Caki2 (cell line): ENCODE results near the gene ADGRA1. TPM values are rescaled to one million over a fixed set of nuclear protein-coding genes. Genes with fewer than 3 reads are reported as not detected.
"Not testable (repeated sequence)": the region's sequence is repeated elsewhere in the genome, so short reads cannot be mapped to it uniquely, and the experiment has no call there.

Experiments
- DNase-seq: peaks from one replicate; pipeline ENCODE4 v3.0.0-alpha.2; 2015; ENCODE audit warnings: low read depth
- in situ Hi-C: cut with HindIII; loops from 2 replicates; pipeline ENCODE4 v1.10.0; 2016; ENCODE audit warnings: low sequenced_read_pairs, low pct_unique_long_range_greater_than_20kb, mixed read lengths
- total RNA-seq: library from RNA; depleted of rRNA; stranded (reverse); fragments of >200 nt; shearing (Covaris generic); gene quantifications from 2 replicates; pipeline ENCODE4 v1.2.3, GENCODE V29; 2014; ENCODE audit warnings: low replicate concordance

Gene ADGRA1
- total RNA-seq, 1 experiment from 2014 or later = not detected

DNA sequence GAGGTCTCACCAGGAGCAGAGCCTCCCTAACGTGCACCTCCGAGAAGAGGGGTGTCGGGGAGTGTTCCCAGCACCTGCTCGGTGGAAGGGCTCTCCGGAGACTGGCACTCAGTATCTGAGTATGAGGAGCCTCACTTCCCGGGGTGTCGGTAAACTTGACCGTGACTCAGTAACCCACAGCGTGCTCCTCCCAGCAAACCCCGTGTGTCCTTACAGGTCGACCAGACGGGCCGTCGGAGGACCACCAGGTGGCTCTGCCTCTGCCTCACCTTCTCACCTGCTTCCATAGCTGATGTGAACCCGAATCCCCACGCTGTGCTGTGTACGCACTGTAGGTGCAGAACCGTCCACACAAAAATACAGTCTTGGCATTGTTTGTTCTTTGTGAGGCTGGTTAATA, 43.3 kb downstream of the ADGRA1 start:
- no peak for DNase-seq
- in situ Hi-C loops = no loop called here

DNA sequence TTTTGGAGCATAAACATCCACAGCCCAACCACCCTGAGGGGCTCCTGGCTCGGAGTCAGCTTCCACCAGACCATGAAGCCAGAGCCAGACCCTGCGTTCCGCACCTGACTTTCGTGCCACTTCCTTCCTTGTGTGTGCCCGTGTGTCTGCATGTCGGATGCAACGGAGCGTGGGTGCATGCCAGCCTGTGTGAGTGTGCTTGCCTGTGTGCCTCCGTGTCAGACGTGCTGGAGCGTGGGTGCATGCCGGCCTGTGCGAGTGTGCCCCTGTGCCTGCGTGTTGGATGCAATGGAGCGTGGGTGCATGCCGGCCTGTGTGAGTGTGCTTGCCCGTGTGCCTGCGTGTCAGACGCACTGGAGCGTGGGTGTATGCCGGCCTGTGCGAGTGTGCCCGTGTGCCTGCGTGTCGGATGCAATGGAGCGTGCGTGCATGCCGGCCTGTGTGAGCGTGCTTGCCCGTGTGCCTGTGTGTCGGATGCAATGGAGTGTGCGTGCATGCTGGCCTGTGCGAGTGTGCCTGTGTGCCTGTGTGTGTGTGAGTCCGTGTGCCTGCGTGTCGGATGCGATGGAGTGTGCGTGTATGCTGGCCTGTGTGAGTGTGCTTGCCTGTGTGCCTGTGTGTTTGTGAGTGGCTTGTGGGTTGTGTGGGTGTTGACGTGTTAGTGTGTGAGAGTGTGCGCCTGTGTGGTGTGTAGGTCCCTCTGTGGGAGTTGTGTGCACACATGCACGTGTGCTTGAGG, 44.2 kb downstream of the ADGRA1 start:
- in situ Hi-C loops = no loop called here
- no peak for DNase-seq

DNA sequence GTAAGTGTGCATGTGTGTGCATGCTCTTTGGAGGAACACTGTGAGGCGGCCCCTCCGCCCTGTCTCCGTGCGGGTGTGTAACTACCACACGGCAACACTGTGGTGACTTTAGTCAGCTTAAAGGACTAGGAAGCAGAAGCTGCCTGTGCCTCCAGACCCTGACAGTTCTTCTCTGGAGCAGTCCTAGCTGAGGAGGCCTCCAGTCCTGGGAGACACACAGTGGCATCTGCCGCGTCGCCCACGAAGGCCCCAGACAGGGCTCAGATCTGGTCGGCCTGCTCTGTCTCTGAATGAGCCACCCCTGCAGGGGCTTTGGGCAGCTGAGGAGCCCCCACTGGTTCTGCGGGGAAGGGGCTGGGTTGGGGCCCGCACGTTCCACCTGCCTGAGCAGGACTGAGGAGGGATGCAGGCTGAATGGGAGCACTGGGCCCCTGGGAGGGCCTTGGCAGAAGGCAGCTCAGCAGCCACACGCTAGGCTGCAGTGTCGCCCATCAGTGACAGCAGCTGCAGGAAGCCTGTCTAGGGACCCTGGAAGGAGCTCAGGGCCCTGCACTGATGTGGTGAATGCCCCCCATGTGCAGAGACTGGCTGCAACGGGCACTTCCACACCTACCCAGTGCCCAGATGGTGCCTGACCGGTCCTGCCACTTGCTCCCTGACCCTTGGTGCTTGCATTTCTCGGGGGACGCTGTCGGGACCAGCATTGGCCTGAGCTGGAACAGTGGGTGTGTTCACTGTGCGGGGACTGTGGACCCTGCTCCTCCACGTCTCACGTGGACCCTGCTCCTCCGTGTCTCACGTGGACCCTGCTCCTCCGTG, 45.0 kb downstream of the ADGRA1 start:
- in situ Hi-C loops = no loop called here
- DNase-seq = no peak

DNA sequence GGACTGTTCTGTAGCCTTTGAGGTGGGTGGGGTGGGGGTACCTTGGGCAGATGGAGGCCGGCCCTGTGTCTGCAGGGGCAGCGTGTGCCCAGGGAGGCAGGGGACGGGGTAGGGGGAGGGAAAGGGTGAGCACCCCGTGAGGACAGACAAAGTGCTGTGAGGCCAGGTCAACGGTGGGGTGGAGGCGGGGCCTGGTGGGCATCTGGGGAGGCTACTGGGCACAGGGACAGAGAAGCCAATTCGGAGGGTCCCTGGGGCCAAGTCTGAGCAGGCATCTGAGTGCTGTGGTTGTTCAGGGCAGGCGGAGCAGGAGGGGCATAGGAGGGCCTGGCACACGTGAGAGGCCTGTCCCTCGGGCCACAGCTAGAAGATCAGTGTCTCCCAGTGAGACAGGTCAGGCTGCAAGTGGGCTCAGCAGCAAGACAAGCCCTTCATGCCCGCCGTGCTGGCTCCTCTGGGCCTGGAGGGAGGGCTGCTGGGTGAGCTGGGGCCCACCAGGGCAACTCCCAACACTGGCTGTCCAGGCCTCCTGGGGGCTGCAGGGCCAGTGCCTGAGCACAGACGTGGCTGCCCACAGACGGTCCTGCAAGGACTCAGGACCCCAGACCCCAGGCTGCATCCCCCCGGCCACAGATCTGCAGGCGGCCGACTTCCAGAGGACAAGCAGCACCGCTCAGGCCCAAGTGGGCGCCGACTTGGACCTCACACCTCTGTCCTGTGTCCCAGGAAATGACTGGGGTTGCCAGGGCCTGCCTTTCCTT, 45.9 kb downstream of the ADGRA1 start:
- in situ Hi-C loops = no loop called here
- DNase-seq = no peak

DNA sequence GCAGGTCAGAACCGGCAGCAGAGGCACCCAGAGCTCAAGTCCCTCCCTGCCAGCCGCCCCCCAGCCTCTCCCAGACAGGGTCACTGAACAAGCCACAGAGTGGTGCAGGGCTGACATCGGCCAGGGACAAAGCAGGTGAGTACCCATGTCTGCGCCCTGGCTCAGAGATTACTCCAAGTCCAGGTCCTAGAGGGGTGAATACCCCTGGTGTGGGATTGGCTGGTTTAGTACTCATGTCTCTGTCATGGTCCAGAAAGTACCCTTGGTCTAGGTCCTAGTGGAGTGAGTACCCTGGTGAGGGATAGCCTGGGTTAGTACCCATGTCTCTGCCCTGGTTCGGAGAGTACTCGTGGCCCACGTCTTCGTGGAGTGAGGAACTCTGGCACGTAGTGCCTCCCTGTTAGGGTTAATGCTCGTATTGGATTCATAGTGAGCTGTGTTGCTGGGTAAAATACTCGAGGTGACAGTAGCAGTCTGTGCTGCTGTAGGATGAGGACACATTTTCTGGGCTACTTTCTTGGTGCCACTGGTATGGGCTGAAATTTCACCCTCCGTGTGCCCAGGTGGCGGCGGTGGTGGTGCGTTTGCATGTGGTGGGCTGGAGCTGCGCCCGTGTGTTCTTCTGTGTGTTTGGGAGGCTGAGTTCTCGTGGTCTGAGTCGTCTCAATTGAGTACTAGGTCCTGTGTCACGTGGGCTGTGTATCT, 46.8 kb downstream of the ADGRA1 start:
- in situ Hi-C loops = no loop called here
- DNase-seq = no peak

DNA sequence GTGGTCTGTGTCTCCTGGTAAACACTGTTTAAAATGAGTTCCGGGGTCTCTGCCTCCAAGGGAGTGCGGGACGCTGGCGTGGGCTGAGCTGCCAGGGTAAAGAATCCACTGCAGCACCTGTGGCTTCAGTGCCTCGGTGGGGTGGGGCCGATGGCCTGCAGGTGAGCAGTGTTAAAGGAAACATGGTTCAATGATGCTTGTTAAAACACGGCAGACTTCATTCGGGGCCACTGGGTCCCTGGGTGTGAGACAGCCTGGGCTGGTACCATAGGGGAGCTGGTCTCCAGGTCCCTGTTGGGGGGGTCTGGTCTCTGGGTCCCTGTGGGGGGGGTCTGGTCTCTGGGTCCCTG, 47.4 kb downstream of the ADGRA1 start:
- no peak for DNase-seq
- in situ Hi-C loops = no loop called here

DNA sequence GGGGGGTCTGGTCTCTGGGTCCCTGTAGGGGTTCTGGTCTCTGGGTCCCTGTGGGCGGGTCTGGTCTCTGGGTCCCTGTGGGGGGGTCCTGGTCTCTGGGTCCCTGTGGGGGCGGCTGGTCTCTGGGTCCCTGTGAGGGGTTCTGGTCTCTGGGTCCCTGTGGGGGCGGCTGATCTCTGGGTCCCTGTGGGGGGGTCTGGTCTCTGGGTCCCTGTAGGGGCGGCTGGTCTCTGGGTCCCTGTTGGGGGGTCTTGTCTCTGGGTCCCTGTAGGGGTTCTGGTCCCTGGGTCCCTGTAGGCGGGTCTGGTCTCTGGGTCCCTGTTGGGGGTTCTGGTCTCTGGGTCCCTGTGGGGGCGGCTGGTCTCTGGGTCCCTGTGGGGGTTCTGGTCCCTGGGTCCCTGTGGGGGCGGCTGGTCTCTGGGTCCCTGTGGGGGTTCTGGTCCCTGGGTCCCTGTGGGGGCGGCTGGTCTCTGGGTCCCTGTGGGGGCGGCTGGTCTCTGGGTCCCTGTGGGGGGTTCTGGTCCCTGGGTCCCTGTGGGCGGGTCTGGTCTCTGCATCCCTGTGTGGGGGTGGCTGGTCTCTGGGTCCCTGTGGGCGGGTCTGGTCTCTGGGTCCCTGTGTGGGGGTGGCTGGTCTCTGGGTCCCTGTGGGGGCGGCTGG, 49.9 kb downstream of the ADGRA1 start:
- in situ Hi-C loops, DNase-seq: not testable (repeated sequence)

DNA sequence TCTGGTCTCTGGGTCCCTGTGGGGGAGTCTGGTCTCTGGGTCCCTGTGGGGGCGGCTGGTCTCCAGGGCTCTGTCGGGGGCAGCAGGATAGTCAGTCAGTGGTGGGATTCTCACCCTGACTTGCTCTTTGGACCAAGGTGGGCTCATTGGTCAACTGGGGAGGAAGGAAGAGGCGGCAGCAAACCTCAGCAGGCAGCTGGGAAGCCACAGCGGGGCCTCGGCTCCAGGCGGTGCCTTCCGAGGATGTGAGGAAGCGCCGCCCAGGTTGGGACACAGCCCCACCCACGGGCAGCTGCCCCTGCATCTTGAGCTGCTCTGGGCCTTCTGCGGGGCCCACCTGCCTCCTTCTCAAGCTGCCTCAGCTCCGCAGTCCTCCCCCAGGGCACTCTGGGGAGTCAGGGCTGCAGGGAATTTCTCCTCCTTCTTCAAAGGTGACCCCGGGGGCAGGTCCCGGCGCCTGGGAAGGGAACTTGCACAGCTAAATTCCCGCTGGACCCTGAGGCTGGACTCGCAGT, 51.9 kb downstream of the ADGRA1 start:
- in situ Hi-C loops = no loop called here
- DNase-seq = no peak

DNA sequence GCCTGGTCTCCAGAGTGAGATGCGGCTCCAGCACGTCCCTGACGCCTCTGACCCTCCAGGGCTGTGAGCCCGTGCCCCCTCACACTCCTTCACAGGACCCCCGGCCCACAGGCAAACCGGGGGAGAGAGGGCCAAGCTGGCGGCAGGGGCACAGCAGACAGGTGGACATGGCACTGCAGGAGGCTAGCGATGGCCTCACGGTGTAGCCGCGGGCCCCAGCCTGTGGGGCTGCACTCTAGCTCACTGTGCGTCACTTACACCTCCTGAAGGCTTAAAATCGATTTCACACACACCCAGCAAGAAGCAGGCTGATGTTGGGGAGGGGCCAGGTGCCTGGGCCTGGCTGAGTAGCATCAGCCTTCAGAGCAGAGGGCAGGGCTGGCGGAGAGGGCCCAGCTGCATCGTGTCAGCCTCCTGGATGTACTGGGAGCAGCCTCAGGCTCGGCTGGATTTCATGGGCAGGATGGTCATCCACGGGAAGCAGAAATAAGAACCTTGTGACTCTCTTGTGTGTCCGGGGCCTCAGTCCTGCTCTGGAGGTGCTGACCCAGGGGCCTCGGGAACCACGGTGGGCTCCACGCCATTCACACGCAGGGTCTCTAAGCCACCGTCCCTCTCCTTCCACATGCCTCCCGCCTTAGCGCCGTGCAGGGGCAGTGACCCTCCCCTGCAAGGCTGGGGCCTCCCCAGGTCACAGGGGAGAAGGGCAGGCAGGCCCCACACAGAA, 52.9 kb downstream of the ADGRA1 start:
- in situ Hi-C loops = no loop called here
- no peak for DNase-seq

DNA sequence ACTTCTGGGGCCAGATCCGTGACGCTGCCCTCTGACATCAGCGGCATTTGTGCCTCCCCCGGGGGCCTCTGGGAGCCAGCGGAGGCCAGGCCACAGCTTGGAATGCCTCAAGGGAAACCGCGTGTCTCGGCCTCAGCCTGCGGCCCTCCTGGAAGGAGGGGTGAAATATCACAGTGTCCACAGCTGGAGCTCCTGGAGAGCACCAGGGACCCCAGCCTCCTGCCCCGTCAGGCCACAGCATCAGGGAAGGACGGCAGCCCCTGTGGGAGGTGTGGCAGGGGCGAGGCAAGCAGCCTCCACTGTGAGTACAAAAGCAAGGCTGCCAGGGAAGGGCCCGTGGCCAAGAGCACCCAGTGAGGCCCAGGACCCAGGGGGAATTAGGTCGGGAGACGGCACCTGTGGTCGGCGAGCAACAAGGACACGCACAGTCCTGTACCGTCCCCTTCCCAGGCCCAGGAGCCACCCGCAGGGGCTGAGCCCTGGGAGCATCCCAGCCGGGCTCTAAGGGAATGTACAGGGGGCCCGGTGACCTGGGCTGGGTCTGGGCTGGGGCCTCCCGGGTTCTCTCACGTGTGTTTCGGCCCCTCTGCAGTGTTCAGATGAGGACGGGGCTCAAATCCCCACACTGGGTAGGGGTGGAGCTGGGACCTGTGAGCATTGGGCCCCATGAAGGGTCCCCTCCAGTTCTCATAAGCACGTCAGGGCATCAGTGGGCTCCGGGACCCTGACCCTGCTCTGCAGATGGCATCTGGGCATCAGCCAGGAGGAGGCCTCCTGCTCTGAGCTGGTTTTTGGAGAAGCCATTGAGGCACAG, 53.6 kb downstream of the ADGRA1 start:
- DNase-seq = no peak
- in situ Hi-C loops = no loop called here

DNA sequence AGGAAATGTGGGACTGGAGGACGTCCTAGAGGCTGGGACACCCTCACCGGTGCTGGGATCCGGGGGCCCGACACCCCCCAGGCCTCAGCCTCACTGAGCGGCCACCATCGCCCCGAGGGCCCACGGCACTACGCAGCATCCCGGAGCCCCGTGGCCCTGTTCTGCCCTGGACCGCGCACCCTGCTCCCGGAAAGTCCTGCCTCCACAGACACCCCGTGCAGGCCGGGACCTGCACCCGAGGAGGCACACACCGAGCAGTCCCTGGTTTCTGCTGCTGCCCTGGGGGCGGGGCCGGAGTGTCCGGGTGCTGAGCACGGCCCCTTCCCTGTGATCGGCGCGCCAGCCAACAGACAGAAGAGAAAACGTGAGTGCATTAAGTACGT, 54.2 kb downstream of the ADGRA1 start:
- DNase-seq = no peak
- in situ Hi-C loops = no loop called here

DNA sequence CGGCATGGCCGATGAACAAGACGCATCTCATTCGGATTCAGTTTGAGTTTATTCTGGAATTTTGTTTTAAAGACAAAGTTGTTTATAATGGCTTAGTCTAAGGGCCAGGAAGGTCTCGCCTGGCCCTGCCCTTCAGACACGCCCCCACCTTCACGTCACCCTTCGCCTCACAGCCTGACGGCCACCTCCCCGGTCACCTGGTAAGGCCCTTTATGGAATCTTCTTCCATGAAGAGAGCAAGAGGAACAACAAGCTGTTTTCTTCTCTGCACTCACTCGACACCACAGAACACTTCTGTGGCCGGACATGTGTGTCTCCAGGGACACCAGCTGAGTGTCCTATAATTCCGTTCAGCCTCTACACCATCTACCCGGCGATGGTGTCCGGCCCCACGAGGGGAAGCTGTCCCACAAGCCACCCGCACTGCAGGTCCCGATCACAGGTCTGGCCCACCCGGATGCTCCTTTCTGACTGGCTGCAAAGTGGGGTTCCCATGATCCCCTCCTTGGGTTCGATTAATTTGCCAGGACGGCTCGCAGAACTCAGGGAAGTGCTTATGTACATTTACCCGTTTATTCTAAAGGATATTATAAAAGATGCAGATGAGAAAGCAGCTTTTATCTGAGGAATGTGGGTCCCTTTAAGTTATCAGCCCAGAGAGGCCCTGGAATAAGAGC, 54.9 kb downstream of the ADGRA1 start:
- no peak for DNase-seq
- in situ Hi-C loops = no loop called here

DNA sequence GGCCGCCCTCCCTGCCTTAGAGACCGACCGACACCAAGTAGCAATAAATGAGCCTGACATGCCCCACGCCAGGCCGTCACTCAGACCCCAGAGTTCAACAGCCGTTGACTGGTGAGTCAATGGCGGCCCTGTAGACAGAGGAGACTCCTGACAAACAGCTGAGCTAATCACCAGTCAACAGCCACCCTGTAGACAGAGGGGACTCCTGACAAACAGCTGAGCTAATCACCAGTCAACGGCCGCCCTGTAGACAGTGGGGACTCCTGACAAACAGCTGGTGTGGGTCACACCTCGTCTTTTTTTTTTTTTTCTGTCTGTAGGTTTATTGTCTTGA, 55.4 kb downstream of the ADGRA1 start:
- no peak for DNase-seq
- in situ Hi-C loops = no loop called here

DNA sequence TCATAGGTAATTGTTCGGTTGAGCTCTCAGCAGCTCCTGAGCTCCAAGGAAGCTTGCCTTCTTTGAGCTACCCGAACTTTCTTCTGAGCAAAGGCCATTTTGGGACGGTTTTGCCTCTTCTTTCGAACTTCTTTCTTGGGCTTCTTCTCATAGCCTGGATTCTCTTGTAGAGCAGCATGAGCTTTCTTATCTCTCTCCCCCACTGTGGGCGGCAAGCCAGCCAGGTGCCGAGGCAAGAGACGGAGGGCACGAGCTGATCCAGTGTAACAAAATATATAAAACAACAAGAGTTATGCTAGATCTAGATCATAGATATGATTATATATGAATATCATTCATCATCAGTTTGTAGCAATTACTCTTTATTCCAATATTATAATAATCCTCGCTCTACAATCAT, 55.8 kb downstream of the ADGRA1 start:
- no peak for DNase-seq
- in situ Hi-C loops = no loop called here

DNA sequence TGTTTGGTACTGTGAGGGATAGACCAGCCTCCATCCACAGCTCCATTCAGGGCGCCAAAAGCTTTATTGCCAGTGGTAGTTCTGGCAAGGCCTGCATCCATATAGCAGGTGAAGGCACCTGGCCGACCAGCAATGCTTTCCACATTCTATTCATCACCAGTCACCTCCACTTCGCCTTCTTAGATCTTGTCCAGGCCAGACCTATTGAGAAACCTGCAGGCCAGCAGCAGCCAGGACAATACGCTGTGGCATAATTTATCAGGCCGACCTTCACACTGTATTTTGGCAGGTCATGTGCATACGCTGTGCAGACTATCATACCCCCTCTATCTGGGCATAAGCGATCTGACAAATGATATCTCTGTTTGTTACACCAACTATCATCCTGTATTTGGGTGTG, 57.0 kb downstream of the ADGRA1 start:
- DNase-seq = no peak
- in situ Hi-C loops = no loop called here

DNA sequence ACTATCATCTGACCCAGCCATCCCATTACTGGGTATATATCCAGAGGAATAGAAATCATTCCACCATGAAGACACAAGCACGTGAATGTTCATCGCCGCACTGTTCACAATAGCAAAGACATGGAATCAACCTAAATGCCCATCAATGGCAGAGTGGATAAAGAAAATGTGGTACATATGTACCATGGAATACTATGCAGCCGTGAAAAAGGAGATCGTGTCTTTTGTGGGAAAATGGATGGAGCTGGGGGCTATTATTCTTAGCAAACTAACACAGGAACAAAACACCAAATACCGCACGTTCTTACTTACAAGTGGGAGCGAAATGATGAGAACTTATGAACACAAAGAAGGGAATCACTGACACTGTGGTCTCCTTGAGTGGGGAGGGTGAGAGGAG, 62.5 kb downstream of the ADGRA1 start:
- in situ Hi-C loops = no loop called here
- no peak for DNase-seq
